LNCaP clone FGC (cell line): ENCODE data around the gene CAT.

Experiments
- DNase-seq: peaks from one replicate; pipeline ENCODE4 v3.0.0-alpha.2; 2011; ENCODE audit warnings: low read depth
- H3K4me3 ChIP-seq: 2 replicates; pipeline ENCODE4 v1.5.1; 2011; ENCODE audit warnings: mild to moderate bottlenecking, low read depth, low read length, control low read depth
- CTCF ChIP-seq: IDR thresholded peaks from 2 replicates; pipeline ENCODE4 v1.5.1; 2012; ENCODE audit warnings: mild to moderate bottlenecking; ENCODE audit not compliant: control insufficient read depth, insufficient read depth; ENCODE audit errors: extremely low read depth

Gene CAT

DNA sequence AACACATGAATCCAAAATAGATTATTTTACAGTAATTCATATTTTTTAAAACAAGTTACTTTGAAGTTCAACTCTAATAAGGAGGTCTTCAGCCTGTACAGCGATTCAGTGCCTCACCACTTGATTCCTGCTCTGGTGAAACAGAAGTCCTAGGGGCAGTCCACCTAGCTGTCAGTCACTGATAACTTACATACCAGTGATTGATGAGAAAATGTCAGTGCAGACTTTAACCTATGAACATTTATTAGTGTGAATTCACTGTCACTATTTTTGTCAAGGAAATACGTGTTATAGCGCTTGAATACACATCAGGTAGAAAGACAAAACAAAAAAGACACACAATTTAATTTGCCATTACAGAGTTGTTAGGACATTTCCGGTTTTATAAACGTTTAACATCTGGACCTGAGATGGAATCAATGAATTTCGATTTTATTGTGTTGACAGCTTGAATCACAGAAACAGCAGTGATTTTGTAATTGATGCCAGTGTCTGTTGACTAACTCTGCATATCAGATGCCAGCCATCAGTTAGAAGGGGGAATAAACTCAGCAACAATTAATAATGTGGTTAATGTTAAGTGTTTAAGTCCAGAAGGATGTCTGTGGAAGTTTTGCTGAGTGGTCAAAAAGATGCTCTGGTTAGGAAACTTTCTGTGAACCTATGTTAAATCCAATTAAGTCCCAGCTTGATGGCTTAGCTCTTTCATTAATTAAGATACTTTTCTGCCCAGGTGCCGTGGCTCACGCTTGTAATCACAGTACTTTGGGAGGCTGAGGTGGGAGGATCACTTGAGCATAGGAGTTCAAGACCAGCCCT lies 40.3 kb downstream of the CAT start:
- H3K4me3 ChIP-seq = no peak overlapping the region
- TF ChIP-seq CTCF = no peak
- DNase-seq = no peak

- H3K4me3 ChIP-seq = no peak overlapping the region
- DNase-seq = peak; percentile 26
- TF ChIP-seq CTCF = no peak
These were observed 41.6 kb downstream of the CAT start for GRCh38 chr11:34480314-34480713.

- no peak for TF ChIP-seq CTCF
- DNase-seq = no peak
- H3K4me3 ChIP-seq = no peak overlapping the region
These were observed 42.6 kb downstream of the CAT start for GRCh38 chr11:34481307-34481706.

GRCh38 chr11:34483106-34483874 lies 44.6 kb downstream of the CAT start:
- TF ChIP-seq CTCF = no peak
- DNase-seq = no peak
- no peak overlapping the region for H3K4me3 ChIP-seq

DNA sequence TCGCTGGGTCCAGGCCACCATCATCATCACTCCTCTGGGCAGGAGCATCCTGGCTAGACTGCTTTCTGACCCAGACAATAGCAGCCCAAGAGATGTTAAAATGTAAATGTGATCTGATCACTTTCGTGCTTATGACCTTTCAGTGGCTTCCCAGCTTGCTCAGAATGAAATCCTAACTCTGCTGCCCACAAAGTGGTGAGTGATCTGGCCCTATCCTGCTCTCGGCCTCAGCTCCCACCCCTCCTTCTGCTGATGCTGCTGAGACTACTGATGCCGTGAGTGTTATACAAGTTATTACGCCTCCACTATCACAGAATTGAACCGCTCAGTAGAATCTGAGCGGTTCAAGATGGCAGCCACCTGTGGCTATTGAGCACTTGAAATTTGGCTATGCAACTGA lies 48.7 kb downstream of the CAT start:
- TF ChIP-seq CTCF = no peak
- H3K4me3 ChIP-seq = no peak overlapping the region
- DNase-seq = no peak

GRCh38 chr11:34488855-34489557 lies 50.3 kb downstream of the CAT start:
- TF ChIP-seq CTCF = no peak
- DNase-seq = no peak
- no peak overlapping the region for H3K4me3 ChIP-seq
